Loucy (cell line): Measurements from ENCODE around the gene ACTA1.

Experiments
- EZH2phosphoT487 ChIP-seq: fragments of 200-600 bp; IDR thresholded peaks from 2 replicates; pipeline ENCODE4 v1.6.1; 2018; ENCODE audit warnings: antibody characterized with exemption, mild to moderate bottlenecking, moderate library complexity, borderline replicate concordance
- TF ChIP-seq, protein P1 (sequence below): fragments of 200-600 bp; sonication (generic); conservative IDR thresholded peaks from 2 replicates; pipeline ENCODE4 v1.5.1; 2014; ENCODE audit warnings: mild to moderate bottlenecking, antibody characterized with exemption, low read length

DNA sequence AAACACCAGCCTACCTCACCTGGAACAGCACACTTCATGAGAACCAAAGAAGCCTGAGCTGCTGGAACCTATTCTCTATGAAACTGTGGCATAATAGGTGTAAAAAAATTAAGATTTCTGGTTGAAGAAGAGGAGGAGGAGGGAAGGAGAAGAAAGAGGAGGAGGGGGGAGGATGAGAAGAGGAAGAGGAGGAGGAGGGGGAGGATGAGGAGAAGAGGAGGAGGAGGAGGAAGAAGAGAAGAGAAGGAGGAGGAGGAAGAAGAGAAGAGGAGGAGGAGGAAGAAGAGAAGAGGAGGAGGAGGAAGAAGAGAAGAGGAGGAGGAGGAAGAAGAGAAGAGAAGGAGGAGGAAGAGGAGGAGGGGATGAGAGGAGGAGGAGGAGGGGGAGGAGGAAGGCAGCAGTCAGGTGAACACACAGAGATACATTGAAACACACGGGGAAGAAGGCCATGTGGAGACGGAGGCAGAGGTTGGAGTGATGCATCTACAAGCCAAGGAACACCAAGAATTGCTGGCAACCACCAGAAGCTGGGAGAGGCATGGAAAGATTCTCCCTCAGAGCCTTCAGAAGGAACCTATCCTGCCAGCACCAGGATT lies 8.2 kb downstream of the ACTA1 start:
- TF ChIP-seq, protein P1, sequence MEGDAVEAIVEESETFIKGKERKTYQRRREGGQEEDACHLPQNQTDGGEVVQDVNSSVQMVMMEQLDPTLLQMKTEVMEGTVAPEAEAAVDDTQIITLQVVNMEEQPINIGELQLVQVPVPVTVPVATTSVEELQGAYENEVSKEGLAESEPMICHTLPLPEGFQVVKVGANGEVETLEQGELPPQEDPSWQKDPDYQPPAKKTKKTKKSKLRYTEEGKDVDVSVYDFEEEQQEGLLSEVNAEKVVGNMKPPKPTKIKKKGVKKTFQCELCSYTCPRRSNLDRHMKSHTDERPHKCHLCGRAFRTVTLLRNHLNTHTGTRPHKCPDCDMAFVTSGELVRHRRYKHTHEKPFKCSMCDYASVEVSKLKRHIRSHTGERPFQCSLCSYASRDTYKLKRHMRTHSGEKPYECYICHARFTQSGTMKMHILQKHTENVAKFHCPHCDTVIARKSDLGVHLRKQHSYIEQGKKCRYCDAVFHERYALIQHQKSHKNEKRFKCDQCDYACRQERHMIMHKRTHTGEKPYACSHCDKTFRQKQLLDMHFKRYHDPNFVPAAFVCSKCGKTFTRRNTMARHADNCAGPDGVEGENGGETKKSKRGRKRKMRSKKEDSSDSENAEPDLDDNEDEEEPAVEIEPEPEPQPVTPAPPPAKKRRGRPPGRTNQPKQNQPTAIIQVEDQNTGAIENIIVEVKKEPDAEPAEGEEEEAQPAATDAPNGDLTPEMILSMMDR, result no peak
- TF ChIP-seq EZH2phosphoT487, result no peak
